WTC11 (cell line): ENCODE results near the gene ANKRD28.

ENCODE experiments used
- ETV6 ChIP-seq: sonication (generic); formaldehyde crosslinking; IDR thresholded peaks from 2 replicates; pipeline ENCODE4 v1.8.1; 2022; ENCODE audit warnings: mild to moderate bottlenecking, missing genetic modification reagents
- GABPB1 ChIP-seq: sonication (generic); formaldehyde crosslinking; IDR thresholded peaks from 2 replicates; pipeline ENCODE4 v1.8.1; 2023; ENCODE audit warnings: mild to moderate bottlenecking, missing genetic modification reagents
- RELA ChIP-seq: sonication (generic); formaldehyde crosslinking; IDR thresholded peaks from 2 replicates; pipeline ENCODE4 v1.8.1; 2022; ENCODE audit warnings: missing genetic modification reagents, mild to moderate bottlenecking, borderline replicate concordance

DNA sequence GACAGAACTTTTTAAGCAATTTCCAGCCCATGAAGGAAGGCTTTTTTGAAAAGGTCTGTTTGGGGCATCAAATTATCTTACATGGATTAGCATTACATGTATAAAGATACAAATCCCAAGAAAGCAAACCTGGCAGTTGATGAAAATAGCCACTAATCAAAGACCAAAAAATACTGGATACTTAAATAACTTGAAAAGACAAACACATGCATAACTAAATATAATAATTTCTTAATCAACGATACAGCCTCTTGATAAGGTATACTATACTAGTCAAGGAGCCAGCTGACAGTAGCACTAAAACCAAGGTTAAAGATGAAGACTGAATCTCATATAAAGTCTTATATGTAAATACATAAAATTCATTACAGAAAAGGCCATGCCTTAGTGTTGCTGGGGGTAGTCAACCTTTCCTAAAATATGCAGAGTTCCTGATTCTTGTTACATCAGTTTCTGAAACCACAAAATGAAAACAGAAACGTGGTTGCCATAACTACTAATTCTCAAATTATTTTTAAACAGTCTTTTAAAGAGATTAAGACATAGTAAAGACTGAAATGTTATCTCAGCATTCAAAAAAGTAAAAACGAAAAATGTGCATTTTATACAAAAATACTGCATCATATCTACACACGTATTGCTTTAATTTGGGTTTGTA lies 2.0 kb downstream of the ANKRD28 start:
- no peak for TF ChIP-seq ETV6 (CRISPR knock-in tag)
- TF ChIP-seq GABPB1 (CRISPR knock-in tag): no peak
- no peak for TF ChIP-seq RELA
